NT2/D1 (cell line): ENCODE measurements around the gene LRRC4B.

Experiments
- YY1 ChIP-seq: IDR thresholded peaks from 2 replicates; pipeline ENCODE4 v1.6.1; 2011; ENCODE audit not compliant: insufficient read length, insufficient read depth
- ZNF274 ChIP-seq: IDR thresholded peaks from 2 replicates; pipeline ENCODE4 v1.6.1; 2011; ENCODE audit warnings: mild to moderate bottlenecking, low read depth, low read length

GRCh38 chr19:50568728-50569698 lies 778 bp upstream of the LRRC4B start:
- TF ChIP-seq YY1 (no peak), ZNF274 (no peak)
